ENCODE measurements around the gene LRRC8D. TPM values are rescaled to one million over a fixed set of nuclear protein-coding genes. Genes with fewer than 3 reads are reported as not detected.

Gene LRRC8D
- total RNA-seq, 1 donor from 2014 or later = 1.3 TPM

- TF ChIP-seq CTCF (IDR thresholded peaks at IDR 0.05) = no peak
- intact Hi-C loops (cut with DNase I) = no loop called here
- H3K4me3 ChIP-seq = no peak overlapping the region
Observed at GRCh38 chr1:89962742-89963075, 141.9 kb downstream of the LRRC8D start.

GRCh38 chr1:89965193-89965768, 144.4 kb downstream of the LRRC8D start:
- Histone ChIP-seq H3K4me1 (no peaks in the 10 kb centered on the region), H3K36me3 (no peaks in the 10 kb centered on the region), H3K4me3 (no peak overlapping the region), H3K27ac (no peak overlapping the region), H3K27me3 (no peaks in the 10 kb centered on the region), H3K9me3 (no peaks in the 10 kb centered on the region)
- no peak for TF ChIP-seq CTCF (IDR thresholded peaks at IDR 0.05)
- intact Hi-C loops (cut with DNase I) = no loop called here
- DNase-seq (ENCODE audit: low spot score in 2 of 2) = no peak

More at GRCh38 chr1:89962742-89963075, 141.9 kb downstream of the LRRC8D start:
- Histone ChIP-seq H3K9me3 (no peaks in the 10 kb centered on the region), H3K36me3 (no peaks in the 10 kb centered on the region), H3K27me3 (no peaks in the 10 kb centered on the region), H3K27ac (no peak overlapping the region), H3K4me1 (no peaks in the 10 kb centered on the region)
- DNase-seq (ENCODE audit: low spot score in 2 of 2) = no peak

GRCh38 chr1:89966656-89967055, 145.8 kb downstream of the LRRC8D start:
- intact Hi-C loops (cut with DNase I) = no loop called here
- H3K9me3 ChIP-seq = no peaks in the 10 kb centered on the region
- H3K27me3 ChIP-seq = no peaks in the 10 kb centered on the region
- H3K4me1 ChIP-seq = no peaks in the 10 kb centered on the region
- no peak overlapping the region for H3K27ac ChIP-seq
- no peaks in the 10 kb centered on the region for H3K36me3 ChIP-seq
- TF ChIP-seq CTCF (IDR thresholded peaks at IDR 0.05) = no peak
- DNase-seq (ENCODE audit: low spot score in 2 of 2) = no peak
- no peak overlapping the region for H3K4me3 ChIP-seq

- Histone ChIP-seq H3K4me1 (no peaks in the 10 kb centered on the region), H3K27ac (no peak overlapping the region), H3K27me3 (no peaks in the 10 kb centered on the region), H3K4me3 (no peak overlapping the region), H3K9me3 (no peaks in the 10 kb centered on the region), H3K36me3 (no peaks in the 10 kb centered on the region)
- intact Hi-C loops (cut with DNase I) = no loop called here
- no peak for TF ChIP-seq CTCF (IDR thresholded peaks at IDR 0.05)
- DNase-seq (ENCODE audit: low spot score in 2 of 2) = no peak
Observed at GRCh38 chr1:89971600-89971999, 150.8 kb downstream of the LRRC8D start.

GRCh38 chr1:89972024-89972423, 151.2 kb downstream of the LRRC8D start:
- intact Hi-C loops (cut with DNase I) = no loop called here
- H3K27me3 ChIP-seq = no peaks in the 10 kb centered on the region
- no peaks in the 10 kb centered on the region for H3K4me1 ChIP-seq
- no peak overlapping the region for H3K27ac ChIP-seq
- TF ChIP-seq CTCF (IDR thresholded peaks at IDR 0.05) = no peak
- no peak for DNase-seq (ENCODE audit: low spot score in 2 of 2)
- H3K4me3 ChIP-seq = no peak overlapping the region
- H3K36me3 ChIP-seq = no peaks in the 10 kb centered on the region
- H3K9me3 ChIP-seq = no peaks in the 10 kb centered on the region
